Activated naive CD4-positive, alpha-beta T cell treated with anti-CD3 and anti-CD28 coated beads, Interleukin-2, amount 10 ng/mL, durations not matched to agents 7 days and 5 days (primary cell): ENCODE data around the gene RANGAP1.

ENCODE experiments used
- CTCF ChIA-PET: fragments of 350-600 bp; sonication (Branson Sonifier 250); formaldehyde crosslinking; loops from one replicate; lab custom pipeline; 2021; ENCODE audit warnings: antibody characterized with exemption; lab: Charles Lee
- DNase-seq: peaks from one replicate; pipeline ENCODE4 v3.0.0-alpha.2; 2020
- H3K27ac Mint-ChIP-seq: one replicate; pipeline ENCODE4 v1.8.0; 2021; ENCODE audit warnings: mild to moderate bottlenecking, moderate library complexity, mixed read lengths
- H3K27me3 Mint-ChIP-seq: one replicate; pipeline ENCODE4 v1.8.0; 2021; ENCODE audit warnings: mild to moderate bottlenecking, mixed read lengths
- H3K36me3 Mint-ChIP-seq: one replicate; pipeline ENCODE4 v1.8.0; 2021; ENCODE audit warnings: mixed read lengths
- H3K4me1 Mint-ChIP-seq: one replicate; pipeline ENCODE4 v1.8.0; 2021; ENCODE audit warnings: mixed read lengths
- H3K4me3 Mint-ChIP-seq: one replicate; pipeline ENCODE4 v1.8.0; 2021; ENCODE audit warnings: mild to moderate bottlenecking, moderate library complexity, mixed read lengths
- H3K9me3 Mint-ChIP-seq: one replicate; pipeline ENCODE4 v1.8.0; 2021; ENCODE audit warnings: mixed read lengths

The RANGAP1 gene

DNA sequence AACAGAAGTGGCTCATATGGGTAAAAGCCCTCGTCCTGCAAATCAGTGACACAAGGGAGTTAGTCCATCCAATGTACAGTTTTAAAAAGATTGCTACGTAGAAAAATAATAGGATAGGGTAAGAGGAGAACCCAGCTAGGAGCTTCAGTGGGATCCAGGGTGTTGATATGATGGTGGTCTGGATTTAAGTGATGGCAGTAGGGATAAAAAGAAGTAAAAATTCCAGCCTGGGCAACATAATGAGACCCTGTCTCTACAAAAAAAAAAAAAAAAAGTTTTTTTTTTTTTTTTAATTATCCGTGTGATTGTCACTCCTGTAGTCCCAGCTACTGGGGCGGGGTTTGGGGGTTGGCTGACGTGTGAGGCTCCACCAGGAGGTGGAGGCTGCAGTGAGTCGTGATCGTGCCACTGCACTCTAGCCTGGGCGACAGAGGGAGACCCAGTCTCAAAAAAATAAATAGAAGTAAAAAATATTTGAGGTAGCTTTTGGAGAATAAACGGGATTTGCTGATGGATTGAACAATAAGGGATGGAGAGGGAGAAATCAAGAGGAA, 87.9 kb downstream of the RANGAP1 start:
- Mint-ChIP-seq H3K27ac (no peak overlapping the region), H3K9me3 (no peaks in the 10 kb centered on the region), H3K27me3 (peaks cover 69% of the 10 kb centered on the region), H3K36me3 (no peaks in the 10 kb centered on the region), H3K4me1 (peaks cover 14% of the 10 kb centered on the region), H3K4me3 (peak overlapping the region; percentile 80)
- peak; percentile 76 for DNase-seq
- CTCF ChIA-PET, result interaction anchor here (0.7 to 1.7 kb wide), 5 partner anchors 17 to 277 kb away, joined by 3 to 8 read pairs (median 3); no protein-coding TSS in a partner anchor

DNA sequence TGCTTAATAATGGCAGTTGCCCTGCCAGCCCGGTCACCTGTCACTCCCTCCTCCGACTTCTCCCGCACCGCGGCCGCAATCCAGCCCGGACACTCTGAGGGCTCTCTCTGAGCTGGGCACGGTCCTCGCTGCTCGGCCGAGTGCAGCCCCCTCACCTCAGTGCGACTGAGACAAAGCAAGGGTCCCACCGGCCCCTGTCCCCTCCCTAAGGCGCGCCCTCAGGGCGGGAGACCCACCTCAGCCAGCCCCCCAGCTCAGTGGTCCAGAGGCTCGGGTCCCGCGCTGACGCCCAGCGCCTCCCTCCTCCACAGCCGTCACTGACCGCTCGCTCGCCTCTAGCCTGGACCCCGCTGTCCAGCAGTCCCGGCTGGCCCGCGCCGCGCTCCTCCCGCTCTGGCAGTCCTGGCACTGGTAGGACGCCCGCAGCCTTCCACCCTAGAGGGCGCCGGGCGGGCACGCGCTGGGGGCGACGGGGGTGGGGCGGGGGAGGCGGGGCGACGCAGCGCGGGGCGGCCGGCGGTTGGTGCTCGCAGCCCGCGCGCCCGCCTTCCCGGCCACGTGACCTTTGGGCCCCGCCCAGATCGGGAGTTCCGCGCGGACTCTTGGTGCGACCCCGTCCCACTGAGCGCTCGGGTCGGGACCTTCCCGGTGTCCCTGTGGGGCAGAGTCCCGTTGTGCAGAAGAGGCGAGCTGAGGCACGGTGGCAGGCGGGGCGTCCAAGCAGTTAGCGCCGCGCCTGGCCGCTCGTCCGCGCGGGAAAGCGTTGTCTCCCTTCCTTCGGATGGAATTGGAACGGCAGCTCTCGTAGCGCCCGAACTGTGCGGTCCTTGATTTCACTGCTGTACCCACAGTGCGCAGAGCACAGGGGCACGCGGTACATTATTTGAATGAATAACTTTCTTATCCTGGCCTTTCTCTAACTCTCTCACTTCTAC, 88.7 kb downstream of the RANGAP1 start:
- H3K4me3 Mint-ChIP-seq, result peak overlapping the region; percentile 80
- DNase-seq, result peak; percentile 89
- CTCF ChIA-PET, result interaction anchor here (0.7 to 1.7 kb wide), 4 partner anchors 16 to 276 kb away, joined by 3 to 8 read pairs (median 3); no protein-coding TSS in a partner anchor
- H3K27me3 Mint-ChIP-seq, result peaks cover 68% of the 10 kb centered on the region
- peaks cover 14% of the 10 kb centered on the region for H3K4me1 Mint-ChIP-seq
- H3K27ac Mint-ChIP-seq, result peak overlapping the region; percentile 53
- no peaks in the 10 kb centered on the region for H3K36me3 Mint-ChIP-seq
- no peaks in the 10 kb centered on the region for H3K9me3 Mint-ChIP-seq
